SKM-1 treated with dmso at 0.1 percent for 144 hours (cell line): ENCODE measurements around the gene UBE2V1.
A peak's percentile ranks its signal among the peaks of the same experiment; 100 is the strongest.
"Not testable (repeated sequence)": the region's sequence is repeated elsewhere in the genome, so short reads cannot be mapped to it uniquely, and the experiment has no call there.

Experiments
- DNase-seq: peaks from one replicate; lab custom pipeline; 2025; ENCODE audit not compliant: unreplicated experiment; lab: John Stamatoyannopoulos, UW

The UBE2V1 gene

DNA sequence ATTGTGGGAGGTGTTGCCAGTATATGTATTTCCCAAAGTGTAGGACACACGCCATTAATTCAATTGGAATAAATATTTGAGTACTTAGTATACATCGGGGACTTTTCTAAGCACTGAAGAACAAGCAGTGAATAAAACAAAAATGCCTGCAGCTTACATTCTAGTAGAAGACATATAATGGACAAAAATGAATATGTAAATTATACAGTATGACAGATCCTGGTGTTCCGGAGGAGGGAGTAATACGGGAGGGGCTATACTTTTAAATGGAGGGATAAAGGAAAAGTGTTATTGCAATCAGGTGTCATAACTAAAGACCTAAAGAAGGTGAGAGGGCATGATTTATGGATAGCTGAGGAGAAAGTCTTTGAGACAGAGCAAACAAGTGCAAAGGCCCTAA is 15.1 kb downstream of the UBE2V1 start:
- no peak for DNase-seq

DNA sequence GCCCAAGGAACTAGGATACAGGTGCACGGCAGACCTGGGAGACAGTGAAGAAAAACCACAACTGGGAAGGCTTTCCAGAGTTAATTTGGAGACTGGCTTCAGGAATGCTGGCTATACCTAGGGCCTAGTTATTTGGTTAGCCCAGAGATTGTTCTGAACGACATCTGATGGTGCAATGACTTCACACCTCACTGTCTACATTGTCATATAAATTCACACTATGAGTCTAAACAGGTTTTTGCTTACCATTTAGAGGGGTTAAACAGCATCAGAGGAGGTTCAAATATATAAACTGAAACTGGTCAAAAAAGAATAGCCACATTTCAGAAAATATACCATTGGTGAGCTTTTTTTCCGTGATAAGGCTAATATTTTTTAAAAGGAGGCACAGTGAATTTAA is 16.7 kb downstream of the UBE2V1 start:
- DNase-seq = no peak

DNA sequence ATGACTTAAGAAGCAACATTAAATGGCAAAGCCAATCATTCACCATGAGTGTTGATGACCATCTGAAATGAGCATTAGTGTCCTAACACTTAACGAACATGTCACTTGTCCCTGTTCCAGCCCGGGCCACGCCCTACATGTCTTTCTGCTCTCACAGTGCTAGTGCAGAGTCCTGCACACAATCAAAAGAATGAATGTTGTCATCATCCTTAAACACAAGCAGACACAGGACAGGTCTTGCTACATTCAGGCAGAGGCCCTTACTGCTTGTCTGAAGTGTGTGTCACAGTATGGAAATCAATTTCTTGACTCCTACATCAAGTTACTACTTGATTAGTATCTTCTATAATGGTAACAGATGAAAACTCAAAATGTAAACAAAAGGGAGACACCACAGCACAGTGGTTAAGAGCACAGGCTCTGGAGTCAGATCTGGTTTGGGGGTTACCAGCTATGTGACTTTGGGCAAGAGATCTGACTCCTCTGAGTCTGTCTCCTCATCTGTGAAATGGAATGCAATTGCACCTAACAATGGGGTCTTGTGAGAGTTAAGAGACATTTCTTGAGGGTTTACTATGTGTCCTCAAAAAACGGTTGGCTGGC is 17.4 kb downstream of the UBE2V1 start:
- no peak for DNase-seq

DNA sequence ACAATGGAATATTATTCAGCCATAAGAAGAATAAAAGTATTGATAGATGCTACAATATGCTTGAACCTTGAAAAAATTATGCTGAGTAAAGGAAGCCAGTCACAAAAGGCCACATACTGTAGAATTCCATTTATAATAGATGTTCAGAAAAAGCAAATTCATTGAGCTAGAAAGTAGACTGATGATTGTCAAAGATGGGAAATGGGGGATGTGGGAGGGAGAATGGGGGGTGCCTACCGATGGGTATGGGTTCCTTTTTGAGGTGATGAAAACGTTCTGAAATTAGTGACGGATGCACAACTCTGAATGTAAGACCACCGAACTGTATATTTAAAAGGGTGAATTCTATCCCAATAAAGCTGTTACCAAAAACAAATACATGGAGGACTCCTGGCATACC is 18.4 kb downstream of the UBE2V1 start:
- no peak for DNase-seq

DNA sequence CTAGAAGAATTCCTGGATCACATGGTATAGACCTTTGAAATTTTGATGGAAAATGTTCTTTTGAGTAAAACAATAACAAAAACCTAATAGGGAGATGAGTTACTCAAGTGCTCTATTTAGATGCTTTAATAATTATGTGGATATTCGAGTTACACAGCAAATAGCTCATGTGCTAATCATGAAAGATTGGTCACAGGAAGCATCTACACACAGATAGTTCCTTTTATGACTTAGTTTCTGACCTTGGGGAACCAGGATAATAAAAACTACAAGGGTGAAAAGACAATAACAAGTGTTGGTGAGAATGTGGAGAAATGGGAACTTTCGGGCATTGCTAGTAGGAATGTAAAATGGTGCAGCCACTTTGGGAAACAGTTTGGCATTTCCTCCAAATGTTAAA is 19.7 kb downstream of the UBE2V1 start:
- no peak for DNase-seq

DNA sequence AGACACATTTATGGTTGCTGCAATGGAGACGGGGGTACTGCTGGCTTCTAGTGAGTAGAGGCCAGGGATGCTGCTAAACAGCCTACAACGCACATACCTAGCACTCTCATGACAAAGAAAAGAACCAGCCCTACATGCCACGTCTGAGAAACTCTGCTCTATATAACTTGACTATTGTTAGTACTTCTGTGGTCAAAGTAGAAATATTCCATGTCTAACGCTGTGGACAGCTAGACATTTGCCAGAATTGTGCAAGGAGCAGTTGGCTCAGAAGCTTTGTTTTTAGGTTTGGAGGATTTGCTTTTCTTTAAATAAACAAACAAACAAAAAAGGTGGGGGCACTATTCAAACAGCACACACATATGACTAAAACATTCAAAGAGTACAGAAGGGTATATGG is 20.5 kb downstream of the UBE2V1 start:
- DNase-seq = no peak

DNA sequence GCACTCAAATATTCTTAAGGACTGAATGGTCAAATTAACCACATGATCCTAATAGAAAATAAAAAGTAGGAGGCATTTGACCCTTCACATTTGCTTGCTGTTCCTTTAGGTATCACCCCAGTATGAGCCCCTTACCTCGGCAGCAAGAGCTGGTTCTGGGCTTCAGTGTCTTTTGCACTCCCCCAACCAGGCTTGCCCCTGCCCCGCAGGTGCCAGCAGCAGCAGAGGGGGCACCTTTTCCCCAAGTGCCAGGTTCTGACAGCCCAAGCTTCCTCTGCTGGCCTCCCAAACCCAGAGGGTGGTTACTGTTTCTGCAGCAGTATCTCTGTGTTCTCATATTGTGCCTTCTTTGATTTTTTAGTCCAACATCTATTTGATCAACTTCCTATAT is 23.2 kb downstream of the UBE2V1 start:
- no peak for DNase-seq

DNA sequence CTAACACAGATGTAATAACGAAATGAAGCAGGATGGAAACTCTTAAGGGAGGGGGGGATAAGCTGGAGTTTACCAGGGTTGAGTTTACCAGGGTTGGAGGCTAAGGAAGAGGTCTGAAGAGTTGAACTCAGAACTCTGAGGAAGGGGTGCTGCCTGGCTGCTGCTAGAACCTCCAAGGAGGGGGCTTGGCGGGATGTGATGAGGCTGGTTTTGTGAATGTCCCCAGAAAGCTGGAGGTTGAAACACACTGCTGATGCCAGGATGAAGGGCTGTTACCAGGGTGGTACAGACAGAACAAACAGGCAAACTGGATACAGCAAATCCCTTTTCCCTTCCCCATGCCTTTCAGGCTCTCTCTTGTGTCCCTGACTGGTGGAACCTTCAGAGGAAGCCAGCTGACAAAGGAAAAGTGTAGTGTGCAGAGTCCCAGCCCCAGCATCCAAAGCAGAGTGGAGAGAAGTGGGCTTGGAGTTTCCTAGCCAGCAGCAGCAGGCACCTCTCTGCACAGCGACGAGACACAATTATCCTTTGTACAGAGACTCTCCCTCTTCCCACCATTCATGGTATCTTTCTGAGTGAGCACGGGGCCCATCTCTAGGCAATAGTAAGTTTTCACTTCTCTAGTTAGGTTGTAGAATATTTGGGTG is 23.7 kb downstream of the UBE2V1 start:
- DNase-seq = no peak

DNA sequence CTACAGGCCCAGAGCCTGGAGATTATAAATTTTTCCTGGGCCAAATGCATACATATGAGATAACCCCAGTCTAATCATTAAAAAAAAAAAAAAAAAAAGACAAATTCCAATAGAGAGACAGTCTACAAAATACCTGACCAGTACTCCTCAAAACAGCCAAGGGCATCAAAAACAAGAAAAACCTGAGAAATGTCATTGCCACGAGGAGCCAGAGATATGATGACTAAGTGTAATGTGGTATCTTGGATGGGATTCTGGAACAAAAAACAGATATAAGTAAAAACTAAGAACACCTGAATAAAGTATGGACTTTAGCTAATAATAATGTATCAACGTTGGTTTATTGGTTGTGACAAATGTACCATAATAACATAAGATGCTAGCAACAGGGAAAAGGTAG is 24.9 kb downstream of the UBE2V1 start:
- DNase-seq = no peak

DNA sequence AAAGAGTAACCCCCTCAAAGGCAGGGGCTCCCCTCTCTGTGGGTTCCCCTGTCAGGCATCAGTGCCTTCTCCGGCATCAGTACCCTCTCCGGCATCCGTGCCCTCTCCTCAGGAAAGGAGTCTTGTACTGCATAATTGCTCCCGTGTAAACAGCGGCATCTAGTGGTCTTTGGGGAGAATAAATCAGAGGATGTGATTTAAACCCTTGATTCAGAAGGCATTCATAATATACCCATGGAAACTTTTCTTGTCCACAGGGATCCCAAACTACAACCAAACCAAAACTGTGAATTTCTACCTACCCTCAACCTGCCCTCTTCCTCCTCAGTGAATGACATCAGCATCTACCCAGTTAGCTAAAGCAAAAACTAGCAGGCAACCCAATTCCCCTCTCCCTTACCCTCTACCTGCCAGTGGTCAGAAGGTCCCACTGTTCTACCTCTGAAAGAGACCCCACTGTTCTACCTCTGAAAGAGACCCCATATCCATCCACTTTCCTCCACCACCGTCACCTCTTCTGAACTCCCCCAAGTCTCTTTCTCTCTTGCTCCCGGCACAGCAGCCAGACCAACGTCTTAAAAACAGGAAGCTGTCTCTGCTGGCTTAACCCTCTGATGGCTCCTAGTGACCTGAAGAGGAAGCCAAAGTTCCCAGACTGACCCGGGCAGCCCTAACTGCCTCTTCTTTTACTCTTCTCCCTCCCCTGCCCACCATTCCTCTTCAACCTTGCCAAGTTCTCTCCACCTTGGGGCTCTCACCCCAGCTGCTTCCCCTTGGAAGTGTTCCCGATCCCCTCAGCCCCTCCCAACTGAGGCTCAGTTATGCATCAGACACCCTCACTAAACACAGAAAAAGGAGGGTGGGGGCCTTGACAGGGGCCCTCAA is 27.2 kb downstream of the UBE2V1 start:
- DNase-seq = peak; percentile 88

DNA sequence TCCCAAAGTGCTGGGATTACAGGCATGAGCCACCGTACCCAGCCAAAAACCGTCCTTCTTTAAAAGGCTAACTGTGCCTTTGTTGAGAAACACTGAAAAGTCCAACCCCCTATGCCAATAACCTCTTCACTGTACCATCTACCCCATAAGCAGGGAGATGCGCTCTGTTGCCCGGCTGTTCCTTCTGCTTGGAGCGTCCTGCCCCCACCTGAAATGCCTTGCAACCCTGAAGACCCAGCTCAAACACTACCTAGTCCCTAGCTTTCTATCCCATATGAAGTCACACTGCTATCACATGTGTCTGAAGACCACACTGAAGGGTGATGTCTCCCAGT is 27.8 kb downstream of the UBE2V1 start:
- DNase-seq = no peak

DNA sequence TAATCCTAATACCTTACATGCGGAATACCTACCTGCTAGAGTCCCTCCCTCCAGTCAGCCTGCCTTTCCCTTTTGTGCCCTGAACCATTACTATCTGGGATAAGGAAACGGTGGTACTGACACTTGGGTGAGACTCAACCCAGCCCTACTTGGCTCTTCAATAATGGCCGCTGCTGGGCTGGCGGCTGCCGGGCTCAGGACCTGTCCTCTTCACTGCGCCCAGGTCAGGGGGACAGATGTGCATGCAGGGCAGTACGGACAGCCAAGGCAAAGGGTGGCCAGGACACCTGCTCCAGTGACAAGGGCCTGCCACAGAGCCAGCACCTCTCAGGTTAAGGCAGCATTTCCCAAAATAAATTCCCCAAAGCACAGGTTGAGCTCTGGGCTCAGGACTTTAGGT is 29.9 kb downstream of the UBE2V1 start:
- DNase-seq = no peak

DNA sequence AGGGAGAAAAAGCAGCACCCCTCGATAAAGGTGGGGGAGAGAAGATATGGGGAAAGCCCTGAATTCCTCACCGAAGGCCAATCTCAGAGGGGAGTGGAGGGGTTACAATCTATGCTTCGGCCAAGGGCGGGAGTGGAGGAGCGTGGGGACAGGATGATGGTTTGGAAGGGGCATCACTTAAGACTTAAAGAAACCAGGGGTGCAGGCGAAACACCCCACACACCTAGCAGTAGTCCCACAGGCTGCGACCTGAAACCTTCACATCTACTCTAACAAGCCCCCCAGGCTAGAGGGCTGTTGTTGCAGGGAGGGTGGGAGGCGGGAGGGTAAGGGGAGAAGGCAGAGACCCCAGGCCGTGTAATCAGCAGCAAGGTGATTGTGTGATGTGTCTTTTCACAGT is 30.9 kb downstream of the UBE2V1 start:
- not testable (repeated sequence) for DNase-seq

DNA sequence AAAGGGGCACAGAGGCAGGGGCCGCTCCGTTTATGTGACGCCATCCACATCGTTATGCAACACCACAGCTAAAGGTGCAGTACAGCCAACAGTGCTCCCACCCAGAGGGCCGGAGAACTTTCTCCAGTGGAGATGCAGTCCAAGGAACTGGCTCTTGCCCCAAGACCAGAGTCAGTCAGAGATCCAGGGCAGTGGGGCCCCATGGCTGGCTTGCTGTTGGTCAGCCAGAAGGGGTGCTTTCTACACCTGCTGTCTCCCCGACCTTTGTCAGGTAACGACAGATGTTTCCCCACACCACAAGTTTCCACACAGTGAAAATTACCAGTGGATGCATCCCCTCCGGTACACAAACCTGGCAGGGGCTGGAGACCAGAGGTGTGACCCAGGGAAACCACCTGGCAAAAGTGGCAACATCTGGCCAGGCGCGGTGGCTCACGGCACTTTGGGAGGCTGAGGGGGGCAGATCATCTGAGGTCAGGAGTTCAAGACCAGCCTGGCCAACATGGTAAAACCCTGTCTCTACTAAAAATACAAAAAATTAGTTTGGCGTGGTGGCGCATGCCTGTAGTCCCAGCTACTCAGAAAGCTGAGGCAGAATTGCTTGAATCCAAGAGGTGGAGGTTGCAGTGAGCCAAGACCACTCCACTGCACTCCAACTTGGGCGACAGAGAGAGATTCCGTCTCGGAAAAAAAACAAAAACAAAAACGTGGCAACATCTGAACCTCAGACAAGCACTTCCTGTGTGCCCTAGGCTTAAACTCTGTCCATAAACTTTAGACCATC is 34.9 kb downstream of the UBE2V1 start:
- DNase-seq = no peak

DNA sequence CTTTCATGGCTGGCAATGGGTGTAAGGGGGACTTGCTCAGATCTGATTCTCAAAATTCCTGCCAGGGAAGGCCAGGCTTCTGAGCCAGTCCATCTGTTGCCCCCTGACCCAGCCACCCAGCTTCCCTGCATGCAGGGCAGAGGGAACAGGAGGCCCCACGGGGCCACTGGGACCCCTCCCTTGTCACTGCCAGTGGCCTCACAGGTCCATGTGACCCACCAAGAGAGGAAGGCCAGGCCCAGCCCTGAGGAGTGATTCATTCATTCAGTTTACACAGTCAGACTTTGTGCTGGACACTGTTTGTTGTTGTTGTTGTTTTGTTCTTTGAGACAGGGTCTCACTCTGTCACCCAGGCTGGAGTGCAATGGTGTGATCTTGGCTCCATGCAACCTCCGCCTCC is 39.5 kb downstream of the UBE2V1 start:
- DNase-seq = no peak

DNA sequence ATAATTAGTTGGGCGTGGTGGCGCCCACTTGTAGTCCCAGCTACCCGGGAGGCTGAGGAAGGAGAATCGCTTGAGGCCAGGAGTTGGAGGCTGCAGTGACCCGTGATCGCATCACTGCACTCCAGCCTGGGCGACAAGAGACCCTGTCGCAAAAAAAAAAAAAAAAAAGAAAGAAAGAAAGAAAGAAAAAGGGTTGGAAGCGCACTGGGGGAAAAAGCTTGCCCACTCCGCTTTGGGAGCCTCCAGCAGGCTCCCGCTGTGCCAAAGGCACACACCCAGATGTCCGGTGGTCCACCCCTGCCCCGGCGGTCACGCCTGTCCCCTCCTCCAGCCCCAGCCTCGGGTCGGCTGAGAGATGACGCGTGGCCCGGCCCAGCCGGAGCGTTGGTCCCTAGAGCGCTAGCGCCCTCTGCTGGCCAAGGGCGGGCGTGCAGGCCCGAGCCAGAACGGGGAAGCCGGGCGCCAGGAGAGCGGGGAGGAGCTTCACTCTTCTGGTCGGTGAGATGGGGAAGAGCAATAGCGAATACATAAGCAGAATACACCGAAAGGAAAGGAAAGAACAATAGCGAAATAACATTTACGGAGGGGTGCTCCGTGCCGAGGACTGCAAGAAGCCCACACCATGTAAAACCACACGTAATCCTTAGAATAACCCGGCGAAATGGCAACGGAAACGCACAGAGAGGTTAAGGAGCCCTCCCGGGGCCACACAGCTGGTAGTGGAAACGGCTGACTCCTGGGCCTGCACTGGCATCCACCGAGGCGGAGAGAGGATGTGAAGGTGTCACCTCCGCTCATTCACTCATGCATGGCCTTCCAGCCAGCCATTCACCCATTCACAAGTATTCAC is 41.7 kb downstream of the UBE2V1 start:
- DNase-seq = peak; percentile 80

DNA sequence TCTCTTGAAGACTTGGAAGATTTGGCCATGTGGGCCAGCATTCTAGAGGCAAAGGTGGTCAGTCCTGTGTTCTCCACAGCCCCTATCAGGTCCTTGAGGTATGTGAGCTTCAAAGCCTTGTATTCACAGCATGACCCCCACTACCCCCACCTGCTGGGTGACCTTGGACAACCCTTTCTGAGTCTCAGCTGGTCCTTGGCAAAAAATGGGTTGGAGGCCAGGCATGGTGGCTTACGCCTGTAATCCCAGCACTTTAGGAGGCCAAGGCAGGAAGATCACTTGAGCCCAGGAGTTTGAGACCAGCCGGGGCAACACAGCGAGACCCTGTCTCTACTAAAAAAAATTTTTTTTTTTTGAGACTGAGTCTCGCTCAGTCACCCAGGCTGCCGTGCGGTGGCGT is 42.6 kb downstream of the UBE2V1 start:
- DNase-seq = no peak

DNA sequence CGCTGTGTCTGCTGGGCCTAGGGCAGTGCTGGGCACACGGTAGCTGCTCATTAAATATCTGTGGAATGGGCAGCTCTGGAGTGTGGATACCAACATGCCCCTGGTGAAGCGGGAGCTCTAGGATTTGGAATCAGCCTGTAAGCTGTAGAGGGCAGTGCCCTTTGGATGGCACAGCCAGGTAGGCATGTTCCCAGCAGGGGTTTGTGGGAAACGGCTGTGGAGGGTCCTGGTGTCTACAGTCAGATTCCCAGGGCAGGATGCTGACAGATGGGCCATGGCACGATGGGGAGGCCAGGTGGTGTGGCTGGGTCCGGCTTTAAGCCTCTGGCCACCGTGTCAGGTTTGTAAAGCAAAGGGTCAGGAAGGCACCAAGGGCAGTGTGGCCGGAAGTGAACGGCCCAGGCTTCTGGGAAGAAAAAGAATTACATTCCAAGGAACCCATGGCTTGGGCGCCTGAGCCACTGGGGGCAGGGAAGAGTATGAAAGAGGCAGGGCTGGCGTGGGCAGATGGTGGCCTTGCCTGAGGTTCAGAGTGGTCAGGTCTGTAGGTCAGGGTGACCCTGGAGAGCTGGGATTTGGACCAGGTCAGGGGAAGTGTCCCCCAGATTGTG is 44.8 kb downstream of the UBE2V1 start:
- DNase-seq = no peak

DNA sequence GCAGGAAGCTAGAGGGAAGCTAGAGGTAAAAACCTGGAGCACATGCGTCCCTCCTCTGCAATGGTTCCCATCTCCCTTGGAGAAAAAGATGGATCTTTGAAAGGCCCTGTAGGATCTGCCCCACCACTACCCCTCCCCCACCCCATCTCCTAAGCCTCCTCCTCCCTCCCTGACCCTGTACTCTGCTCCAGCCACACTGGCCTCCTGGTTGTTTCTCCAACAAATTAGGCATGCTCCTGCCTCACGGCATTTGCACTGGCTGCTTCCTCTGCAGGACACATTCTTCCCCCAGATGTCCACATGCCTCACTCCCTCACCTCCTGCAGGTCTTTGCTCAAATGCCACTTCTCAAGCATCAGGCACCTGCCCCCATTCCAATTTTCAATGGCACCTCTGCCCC is 45.5 kb downstream of the UBE2V1 start:
- DNase-seq = no peak

DNA sequence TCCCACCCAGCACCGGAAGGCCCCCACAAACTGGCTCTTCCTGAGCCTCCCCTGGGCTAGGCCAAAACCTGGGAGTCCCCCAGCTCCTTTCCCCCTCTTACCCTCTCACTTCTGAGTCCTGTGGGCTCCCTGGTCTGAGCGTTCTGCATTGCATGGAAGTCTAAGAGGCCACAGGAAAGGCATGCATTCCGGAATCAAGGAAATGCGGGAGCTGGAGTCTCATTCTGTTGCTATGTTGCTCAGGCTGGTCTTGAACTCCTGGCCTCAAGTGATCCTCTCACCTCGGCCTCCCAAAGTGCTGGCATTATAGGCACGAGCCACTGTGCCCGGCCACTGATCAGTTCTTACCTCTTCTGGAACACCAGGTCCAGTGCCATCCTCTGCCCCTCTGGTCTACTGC is 45.9 kb downstream of the UBE2V1 start:
- DNase-seq = no peak
